ENCODE data around the gene PLXNA4.
"Not testable (repeated sequence)": the region's sequence is repeated elsewhere in the genome, so short reads cannot be mapped to it uniquely, and the experiment has no call there.

PLXNA4 gene

DNA sequence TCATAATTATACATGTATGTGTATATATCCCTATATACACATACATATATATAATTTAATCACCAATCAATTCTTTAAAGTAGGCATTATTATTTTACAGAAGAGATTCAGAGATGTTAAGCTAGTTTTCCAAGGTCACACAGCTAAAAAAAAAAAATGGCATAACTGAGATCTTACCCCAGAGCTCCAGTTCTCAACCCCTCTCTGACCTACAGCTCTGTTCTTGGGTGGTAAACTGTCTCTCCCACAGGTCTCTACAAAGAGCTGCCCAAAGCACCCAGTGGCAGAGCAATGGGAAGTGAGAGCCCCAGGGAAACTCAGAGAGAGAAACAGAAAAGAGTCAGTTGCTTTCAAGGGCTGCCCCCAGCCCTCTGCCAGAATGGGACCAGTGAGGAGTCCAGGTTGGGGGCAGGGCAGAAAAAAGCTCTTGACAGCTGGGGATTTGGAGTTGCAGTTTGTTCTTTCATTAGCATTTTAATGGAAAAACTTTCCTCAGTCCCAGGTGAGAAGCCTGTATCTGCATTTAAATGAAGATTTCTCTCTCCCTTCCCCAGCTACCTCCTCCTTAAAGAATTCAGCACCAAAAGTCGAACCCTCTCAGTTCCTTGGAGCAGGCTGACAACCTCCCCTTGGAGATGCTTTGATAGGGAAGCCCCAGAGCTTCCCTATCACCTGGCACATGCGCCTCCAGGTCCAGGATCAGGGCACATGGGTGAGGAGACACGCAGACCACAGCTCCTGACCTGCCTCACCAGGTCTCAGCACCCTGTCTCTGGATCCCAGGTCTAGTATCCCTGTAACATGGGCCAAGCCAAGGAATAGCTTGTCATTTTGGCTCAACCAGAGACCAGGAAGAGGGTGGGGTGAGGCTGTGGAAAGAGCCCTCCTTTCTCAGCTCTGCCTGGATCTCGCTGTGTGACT, 388.1 kb downstream of the PLXNA4 start:
- DNase-seq, result no peak

DNA sequence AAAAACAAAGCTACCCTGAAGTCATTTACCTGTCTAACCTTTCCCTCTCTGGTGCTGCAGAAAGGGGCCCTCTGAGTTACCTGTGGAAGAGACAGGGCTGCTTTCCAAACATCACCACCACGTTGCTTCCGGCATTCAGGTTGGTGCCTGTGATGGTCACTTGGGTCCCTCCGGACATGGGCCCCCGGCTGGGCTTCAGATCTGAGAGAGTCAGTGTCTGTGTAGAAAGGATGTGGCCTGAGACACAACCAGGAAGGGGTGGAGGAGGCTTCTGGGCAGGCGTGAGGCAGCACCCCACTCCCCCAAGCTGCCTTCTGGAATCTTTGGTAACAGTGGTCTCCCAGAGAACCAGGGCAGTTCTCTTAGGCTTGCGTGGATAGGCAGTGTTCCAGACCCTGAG, 388.9 kb downstream of the PLXNA4 start:
- no peak for DNase-seq

DNA sequence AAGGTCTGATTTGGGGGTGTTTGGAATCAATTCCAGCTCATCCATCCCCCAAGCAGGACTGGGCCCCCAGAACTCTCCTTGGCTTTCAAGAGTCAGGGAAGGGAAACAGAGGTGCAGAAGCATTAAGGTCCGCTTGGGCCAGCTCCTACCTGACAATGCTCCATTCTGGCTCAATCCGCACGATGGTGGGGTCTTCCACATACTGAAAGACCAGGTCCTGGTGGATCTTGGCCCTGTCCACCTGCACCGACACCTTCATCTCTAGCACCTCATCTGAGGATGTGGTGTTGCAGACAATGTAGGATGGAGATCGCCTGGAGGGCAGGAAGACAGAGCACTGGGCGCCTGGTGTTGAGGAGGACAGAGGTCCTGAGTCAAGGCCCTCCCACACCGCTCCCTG, 391.1 kb downstream of the PLXNA4 start:
- DNase-seq, result no peak

DNA sequence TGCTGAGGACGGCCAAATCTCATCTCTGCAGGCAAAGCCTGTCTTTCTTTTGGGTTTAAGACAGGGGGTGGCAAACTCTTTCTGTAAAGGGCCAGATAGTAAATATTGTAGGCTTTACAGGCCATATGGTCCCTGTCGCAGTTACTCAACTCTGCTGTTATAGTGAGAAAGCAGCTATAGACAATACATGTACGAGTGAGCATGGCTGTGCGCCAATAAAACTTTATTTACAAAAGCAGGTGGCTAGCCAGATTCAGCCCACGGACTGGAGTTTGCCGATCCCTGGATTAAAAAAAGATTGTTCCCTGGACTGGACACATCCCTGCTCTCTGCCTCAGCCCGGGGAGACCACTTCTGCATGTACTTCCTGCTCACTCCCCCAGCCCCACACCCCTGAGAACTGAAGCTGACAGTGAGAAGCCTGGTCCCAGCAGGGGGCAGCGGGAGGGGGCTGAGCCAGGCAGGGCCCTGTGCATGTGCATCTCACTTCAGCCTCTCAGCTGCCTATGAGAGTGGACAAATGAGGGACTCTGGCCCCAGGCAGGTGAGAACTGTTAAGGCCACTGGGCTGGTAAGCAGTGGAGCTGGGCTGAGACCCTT, 392.4 kb downstream of the PLXNA4 start:
- no peak for DNase-seq

DNA sequence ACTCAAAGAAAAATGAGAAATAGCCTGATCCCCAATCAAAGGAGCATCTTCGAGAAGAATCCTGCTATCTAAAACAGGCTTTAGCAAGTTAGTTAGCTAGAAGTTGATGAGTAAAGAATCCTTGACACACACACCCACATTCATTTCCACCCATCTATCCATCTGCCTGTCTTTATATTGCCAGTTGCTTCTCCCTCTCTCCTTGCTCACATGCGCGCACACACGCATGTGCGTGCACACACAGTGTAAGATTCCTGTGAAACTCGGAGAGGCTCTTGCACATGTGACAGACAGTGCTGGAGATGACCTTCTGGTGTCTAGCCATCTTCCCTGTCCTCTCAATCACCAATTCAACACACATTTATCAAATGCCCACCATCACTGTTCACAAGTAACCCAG, 393.3 kb downstream of the PLXNA4 start:
- no peak for DNase-seq

DNA sequence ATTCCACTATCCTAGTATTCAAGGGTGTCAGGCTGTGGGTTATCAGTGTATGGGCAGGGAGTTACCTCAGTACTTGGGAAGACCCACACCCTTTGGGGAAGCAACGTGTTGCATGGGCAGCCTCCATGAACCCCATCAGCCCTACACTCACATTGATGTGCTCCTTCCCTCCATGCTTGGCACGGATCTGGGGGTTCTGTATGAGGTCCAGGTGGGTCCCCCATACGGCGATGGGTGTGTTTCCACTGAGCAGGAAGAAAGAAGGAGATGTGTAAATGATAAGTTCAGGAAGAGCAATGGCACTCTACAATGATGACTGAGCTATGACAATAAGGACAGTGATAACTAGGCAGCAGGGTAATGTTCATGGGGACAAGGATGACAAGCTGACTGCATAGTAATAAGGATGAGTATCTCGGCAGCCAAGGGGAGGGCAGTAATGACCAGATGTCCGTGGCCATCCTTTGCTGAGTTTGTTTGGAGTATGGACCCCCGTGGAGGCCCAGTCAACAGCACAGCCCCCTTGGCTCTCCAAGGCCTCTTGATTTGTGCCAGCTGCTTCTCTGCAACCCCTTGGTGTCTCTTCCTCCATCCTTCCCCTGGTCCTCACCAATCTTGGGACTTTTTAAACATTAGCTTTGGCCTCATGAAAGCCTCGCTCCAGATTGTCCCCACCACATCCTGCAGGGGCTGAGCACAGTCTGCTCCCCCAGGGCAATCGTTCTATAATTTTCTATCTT, 394.2 kb downstream of the PLXNA4 start:
- DNase-seq, result no peak

DNA sequence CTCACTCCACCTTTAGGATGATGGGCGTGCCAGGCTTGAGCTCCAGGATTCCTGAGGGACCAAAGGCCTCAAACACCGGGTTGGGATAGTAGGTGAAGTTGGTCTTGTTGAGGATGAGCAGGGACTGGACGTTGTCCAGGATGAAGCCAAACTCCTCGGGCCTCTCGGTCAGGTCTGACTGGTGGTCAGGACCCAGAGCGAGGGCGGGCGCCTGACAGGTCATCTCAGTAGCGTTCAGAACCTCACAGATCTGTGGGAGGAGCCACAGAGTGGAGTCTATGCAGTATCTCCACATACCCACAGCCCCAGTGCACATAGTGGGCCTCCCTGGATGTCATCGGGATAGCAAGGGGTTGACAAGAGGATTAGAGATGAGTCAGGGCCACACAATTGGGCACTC, 394.9 kb downstream of the PLXNA4 start:
- DNase-seq, result no peak

DNA sequence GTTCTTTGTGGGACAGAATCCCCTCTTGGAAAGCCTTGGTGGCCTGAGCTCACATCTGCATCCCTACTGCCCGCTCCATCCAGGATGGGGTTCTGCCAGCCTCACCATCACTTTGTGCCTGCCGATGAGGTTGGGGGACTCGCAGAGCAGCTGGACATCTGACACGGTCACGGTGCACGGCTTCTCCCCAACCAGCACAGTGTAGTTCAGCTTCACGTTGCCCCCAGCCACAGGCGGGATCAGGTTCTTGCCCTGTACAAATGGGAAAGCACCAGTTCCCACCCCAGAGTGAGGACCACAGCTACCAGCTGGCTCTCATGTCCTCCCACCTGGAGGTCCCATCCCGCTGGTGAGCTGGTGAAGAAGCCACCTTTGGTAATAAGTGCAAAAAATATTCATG, 395.8 kb downstream of the PLXNA4 start:
- DNase-seq, result no peak

DNA sequence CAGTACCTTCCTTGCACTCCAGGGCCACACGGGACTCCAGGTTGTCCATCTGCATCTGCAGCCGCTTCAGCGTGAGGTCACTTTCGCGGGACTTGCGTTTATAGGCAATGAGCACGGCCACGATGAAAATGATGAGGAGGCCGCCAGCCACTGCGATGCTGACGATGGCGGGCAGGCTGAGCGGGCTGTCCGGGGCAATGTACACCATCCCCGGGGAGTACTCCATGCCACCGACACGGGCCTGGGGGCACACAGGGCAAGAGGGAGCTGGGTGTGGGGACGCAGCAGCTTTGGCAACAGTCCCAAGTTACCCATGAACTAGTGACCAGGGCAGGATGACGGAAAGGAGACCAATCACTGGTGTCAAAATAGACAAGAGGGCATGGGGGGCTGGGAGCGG, 396.6 kb downstream of the PLXNA4 start:
- DNase-seq, result no peak

DNA sequence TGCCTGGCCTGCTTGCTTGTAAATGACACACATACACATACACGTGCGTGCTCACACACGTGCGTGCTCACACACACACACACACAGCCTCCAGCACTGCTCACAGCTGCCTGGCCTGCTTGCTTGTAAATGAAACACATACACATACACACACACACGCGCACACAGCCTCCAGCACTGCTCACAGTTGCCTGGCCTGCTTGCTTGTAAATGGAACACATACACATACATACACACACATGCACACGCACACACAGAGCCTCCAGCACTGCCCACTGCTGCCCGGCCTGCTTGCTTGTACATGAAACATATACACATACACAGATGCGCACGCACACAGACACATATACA, 397.2 kb downstream of the PLXNA4 start:
- no peak for DNase-seq

DNA sequence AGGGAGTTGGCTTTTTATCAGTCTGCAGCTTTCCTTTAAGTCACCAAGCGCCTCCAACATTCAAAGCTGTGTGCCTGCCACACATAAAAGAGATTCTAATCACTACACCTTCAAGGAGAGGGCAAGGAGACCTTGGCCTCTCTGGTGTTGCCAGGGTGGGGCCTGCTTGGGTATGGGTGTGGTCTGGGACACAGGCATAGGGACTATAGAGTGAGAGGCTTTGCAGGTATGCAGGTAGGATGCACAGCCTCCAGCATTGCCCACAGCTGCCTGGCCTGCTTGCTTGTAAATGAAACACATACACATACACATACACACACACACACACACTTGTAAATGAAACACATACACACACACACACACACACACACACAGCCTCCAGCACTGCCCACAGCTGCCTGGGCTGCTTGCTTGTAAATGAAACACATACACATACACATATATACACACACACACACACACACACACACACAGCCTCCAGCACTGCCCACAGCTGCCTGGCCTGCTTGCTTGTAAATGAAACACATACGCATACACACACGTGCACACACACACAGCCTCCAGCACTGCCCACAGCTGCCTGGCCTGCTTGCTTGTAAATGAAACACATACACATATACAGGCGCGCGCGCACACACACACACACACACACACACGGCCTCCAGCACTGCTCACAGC, 397.7 kb downstream of the PLXNA4 start:
- not testable (repeated sequence) for DNase-seq

DNA sequence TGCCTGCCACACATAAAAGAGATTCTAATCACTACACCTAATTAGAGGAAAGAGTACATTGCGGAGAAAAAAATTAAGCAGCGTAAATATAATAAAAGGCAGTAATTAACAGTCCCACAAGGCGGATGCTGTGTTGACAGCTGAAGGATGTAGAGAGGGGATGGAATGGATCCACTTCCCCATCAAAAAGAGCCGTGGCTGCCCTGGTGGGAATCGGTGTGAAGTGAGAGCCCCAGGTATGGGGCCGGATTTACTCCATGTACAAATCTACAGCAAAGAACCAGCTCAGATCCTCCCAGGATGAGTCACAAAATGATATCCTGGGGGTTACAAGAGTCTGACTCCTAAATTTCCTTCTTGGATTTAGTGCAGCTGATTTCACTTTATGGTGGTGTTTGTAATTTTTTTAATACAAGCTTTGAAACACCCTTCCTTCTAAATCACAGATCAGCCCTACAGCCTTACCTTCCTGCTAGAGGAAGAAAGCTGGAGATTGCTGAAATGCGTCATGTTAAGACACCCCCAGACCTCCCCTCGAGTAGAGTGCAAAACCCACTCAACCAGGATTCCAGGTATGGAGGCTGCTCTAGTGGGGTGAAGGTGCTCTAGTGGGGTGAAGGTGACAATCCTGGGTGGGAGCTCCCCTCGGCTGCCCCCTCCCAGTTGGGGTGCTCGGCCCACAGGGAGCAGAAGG, 398.4 kb downstream of the PLXNA4 start:
- no peak for DNase-seq

DNA sequence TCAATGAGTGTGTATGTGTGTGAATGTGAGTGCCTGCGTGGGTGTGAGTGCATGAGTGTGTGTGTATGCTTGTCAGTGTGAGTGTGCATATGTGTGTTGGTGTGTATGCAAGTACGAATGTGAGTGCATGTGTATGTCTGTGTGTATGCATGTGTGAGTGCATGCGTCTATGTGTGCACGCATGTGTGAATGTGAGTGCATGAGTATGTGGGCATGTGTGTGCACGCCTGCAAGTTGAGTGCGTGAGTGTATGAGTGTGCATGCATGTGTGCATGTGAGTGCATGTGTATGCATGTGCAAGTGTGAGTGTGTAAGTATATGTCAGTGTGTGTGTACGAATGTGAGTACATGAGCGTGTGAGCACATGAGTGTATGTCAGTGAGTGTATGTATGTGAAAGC, 399.6 kb downstream of the PLXNA4 start:
- DNase-seq, result no peak

DNA sequence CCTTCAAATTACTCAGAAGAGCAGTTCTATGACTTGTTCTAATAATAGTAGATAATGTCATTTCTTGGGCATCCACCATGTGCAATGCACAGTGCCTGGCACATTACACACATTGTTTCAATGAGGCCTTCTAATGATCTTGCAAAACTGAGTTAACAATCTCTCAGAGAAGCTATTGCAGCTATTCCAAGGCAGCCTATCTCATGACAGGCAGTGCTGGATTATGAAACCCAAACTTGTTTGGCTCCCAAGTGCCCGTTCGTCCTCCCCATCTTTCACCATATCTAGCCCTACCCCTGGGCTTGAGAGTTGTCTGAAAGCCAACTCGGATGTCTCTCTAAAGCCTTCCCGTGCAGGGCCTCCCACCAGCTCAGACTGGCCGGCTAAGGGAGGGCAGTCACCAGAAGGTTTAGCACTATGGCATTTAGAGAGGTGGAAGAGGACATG, 405.1 kb downstream of the PLXNA4 start:
- DNase-seq, result no peak

DNA sequence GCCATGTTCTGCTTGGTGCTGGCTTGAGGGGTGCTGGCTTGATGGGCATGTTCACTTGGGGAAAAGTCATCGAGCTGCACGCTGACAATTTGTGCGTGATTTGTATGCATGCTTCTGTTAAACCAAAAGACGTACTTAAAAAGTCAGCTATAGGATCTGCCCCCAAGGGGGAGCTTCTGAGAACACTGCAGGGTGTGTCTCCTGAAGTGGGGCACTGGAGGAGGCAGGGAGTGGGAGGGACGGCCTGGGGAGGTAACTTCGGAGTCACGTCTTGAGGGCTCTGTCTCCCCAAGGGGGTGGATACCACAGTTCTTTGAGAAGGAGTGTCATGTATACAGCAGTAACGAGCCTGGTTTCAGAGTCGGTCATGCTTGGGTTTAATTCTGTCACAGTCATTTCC, 406.5 kb downstream of the PLXNA4 start:
- no peak for DNase-seq

DNA sequence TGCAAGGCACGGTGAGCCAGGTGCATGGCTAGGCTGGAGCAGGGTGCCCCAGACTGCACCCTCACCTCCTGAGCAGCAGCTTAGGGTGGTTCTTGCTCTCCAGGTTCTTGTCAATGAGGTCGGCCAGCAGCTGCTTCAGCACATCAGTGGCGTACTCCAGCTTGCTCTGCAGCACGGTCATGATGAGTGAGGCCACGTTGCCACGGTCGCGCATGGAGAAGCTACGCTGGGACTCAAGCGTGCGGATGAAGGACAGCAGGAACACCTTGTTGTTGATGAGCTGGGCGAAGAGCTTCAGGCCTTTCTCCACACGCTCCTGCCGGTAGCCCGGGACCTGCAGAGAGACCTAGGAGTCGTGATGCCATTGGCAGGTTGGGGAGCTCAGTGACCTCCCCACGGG, 408.0 kb downstream of the PLXNA4 start:
- DNase-seq, result no peak

DNA sequence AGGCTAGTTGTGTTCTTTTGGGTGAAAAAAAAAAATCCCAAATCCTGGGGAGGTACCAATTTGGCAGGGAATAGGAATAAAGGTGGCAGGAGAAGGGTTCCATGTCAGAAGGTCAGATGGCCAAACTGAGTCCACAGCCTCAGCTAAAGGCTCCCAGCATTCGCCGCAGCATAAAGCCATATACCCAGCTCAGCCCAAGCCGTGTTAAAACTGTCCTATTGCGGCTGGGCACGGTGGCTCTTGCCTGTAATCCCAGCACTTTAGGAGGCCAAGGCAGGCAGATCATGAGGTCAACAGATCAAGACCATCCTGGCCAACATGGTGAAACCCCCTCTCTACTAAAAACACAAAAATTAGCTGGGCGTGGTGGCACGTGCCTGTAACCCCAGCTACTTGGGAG, 410.6 kb downstream of the PLXNA4 start:
- not testable (repeated sequence) for DNase-seq

DNA sequence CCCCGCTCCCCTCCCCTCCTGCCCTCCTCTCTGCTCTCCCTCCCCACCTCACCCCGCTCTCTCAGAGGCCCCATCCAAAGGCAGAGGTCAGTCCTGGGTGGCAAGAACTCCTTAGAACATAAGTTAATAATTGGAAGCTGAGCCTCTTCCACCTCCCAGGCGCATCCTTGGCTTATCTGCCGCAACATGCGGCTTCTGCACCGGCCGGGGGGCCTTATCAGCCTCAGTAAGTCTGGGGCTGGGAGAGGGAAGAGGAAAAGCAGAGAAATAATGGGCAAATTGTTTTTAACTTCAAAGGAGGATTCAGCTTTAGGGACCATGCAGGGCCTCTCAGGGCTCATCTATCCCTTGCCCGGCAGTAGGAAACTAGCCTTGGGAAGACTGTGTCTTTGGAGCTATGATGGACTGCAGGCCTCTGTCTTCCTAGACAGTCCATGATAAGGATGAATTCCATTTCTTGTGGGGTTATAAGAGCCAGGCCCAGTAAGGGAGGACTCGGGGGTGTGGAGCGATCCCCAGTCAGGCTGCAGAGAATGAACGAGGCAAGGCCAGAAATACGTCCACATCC, 411.6 kb downstream of the PLXNA4 start:
- no peak for DNase-seq

DNA sequence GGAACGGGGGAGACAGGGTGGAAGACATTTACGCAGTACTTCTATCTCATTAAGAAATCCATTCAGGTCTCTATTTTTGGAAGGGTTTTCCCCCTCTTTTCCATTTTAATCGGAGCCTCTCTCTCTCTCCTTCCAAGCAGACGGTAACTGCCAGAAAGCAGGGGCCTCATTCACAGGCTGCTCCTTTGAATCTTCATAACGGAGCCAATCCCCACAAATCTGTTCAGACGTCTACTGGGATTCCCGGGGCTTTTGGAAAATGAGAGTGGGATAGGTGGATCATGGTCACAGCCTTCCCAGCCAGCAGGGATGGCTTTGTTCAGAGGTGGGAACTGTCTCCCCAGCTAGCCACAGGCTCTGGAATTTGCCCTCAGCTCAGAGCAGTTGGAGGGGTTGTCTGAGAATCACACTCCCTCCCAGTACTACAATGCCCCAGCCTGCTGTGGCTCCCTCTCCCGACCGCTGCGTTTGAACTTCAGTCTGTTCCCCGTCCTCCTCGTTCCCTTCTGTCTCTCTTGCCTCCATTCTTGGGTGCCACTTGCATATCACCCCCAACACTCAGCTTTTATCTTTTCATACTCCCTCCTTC, 413.6 kb downstream of the PLXNA4 start:
- no peak for DNase-seq

DNA sequence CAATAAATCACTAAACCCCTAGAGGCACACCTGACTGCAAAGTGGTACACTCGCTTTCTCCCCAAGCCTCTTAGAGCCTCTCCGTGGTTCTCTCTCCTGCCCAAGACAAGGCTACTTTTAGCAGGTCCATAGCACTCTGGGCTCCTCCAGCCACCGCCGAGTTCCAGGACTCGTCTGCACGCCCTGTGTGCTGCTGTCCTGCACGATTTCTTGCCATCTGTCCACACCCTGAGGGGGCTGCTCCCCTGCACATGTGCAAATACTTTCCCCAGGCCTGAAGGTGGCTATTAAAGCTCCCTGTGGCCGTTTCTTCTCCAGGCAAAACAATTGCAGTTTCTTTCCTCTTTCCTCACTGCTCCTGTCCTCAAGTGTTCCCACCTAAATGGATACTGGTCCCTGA, 414.3 kb downstream of the PLXNA4 start:
- DNase-seq, result no peak

DNA sequence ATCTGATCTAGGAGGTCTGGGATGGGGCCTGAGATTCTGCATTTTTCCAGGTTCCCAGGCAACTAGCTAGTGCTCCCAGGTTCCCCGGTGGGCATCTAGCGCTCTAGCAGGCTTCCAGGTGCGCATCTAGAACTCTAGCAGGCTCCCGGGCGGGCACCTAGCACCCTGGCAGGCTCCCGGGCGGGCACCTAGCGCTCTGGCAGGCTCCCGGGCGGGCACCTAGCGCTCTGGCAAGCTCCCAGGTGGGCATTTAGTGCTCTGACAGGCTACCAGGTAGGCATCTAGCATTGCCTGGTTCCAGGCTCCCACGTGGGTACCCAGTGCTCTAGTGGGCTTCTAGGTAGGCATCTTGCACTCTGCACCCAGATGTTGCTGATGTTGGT, 414.7 kb downstream of the PLXNA4 start:
- no peak for DNase-seq
